Nasal cavity respiratory epithelium epithelial cell of viscerocranial mucosa (primary cell): ENCODE results near the gene CEP104. TPM values are rescaled to one million over a fixed set of nuclear protein-coding genes. Genes with fewer than 3 reads are reported as not detected.

Experiments used
- total RNA-seq: library from RNA; depleted of rRNA; stranded (reverse); fragments of >200 nt; gene quantifications from 2 replicates; pipeline ENCODE4 v1.2.3, GENCODE V29; 2014

Gene CEP104
- 39.6 and 71.7 TPM in 2 replicates for total RNA-seq

GRCh38 chr1:3856923-3857790 lies at the start of gene CEP104, which contains the start of gene DFFB:
Gene CEP104 (minus strand): TSS chr1:3857211. CDS start chr1:3852407, 4,804 bp downstream.
Gene DFFB (plus strand): TSS chr1:3857476. CDS start chr1:3857604, 128 bp downstream.

GRCh38 chr1:3900150-3900968 lies 43.3 kb upstream of the CEP104 start, which contains the start of gene C1orf174:
Gene C1orf174 (minus strand): TSS chr1:3900272. CDS start chr1:3900186, 86 bp downstream.

GRCh38 chr1:3796215-3797061 lies 60.6 kb downstream of the CEP104 start, which contains the start of gene LRRC47:
Gene LRRC47 (minus strand): TSS chr1:3796498. CDS start chr1:3796476, 22 bp downstream.

GRCh38 chr1:3772715-3773571 lies 84.1 kb downstream of the CEP104 start, which contains the start of gene SMIM1:
Gene SMIM1 (plus strand): TSS chr1:3772749. CDS start chr1:3775374, 2,625 bp downstream.

Other genes starting within 250 kb of the CEP104 start
- gene MEGF6, start 245.7 kb downstream of the CEP104 start, total RNA-seq, result 0.68 and 3.1 TPM in 2 replicates
- gene TPRG1L, start 232.2 kb downstream of the CEP104 start, total RNA-seq, result 26.0 and 28.8 TPM in 2 replicates
- gene WRAP73, start 207.1 kb downstream of the CEP104 start, total RNA-seq, result 22.8 and 27.0 TPM in 2 replicates
- gene TP73, start 204.7 kb downstream of the CEP104 start, total RNA-seq, result 0.36 TPM in 1 of 2 replicates, not detected in the other
- gene CCDC27, start 104.8 kb downstream of the CEP104 start, total RNA-seq, result not detected in 2 replicates
- 0.68 and 1.1 TPM in 2 replicates for gene SMIM1, start 84.5 kb downstream of the CEP104 start, total RNA-seq
- gene LRRC47, start 60.7 kb downstream of the CEP104 start, total RNA-seq, result 43.4 and 46.7 TPM in 2 replicates
- gene DFFB, start 265 bp upstream of the CEP104 start, total RNA-seq, result 3.4 and 4.5 TPM in 2 replicates
- gene C1orf174, start 43.1 kb upstream of the CEP104 start, total RNA-seq, result 36.9 and 55.0 TPM in 2 replicates